Stimulated activated memory B cell treated with anti-CD40 and anti-IgM and Interleukin-4, amounts not matched to agents 10 μg/mL and 1 μg/mL and 100 μg/mL, for 72 hours (primary cell): ENCODE results near the gene THSD1.
"Not testable (repeated sequence)": the region's sequence is repeated elsewhere in the genome, so short reads cannot be mapped to it uniquely, and the experiment has no call there.

Source experiments
- ATAC-seq: fragments of 150-1000 bp; cut with Tn5 transposase; 2 replicates; pipeline ENCODE4 v1.10.0; 2021
- H3K27ac Mint-ChIP-seq: one replicate; pipeline ENCODE4 v1.8.0; 2022; ENCODE audit warnings: mild to moderate bottlenecking, mixed read lengths
- H3K27me3 Mint-ChIP-seq: one replicate; pipeline ENCODE4 v1.8.0; 2022; ENCODE audit warnings: mixed read lengths
- H3K36me3 Mint-ChIP-seq: one replicate; pipeline ENCODE4 v1.8.0; 2022; ENCODE audit warnings: mixed read lengths
- H3K4me1 Mint-ChIP-seq: one replicate; pipeline ENCODE4 v1.8.0; 2022; ENCODE audit warnings: mixed read lengths
- H3K4me3 Mint-ChIP-seq: one replicate; pipeline ENCODE4 v1.8.0; 2022; ENCODE audit warnings: mild to moderate bottlenecking, moderate library complexity, mixed read lengths
- H3K9me3 Mint-ChIP-seq: one replicate; pipeline ENCODE4 v1.8.0; 2022; ENCODE audit warnings: mixed read lengths

THSD1 gene

DNA sequence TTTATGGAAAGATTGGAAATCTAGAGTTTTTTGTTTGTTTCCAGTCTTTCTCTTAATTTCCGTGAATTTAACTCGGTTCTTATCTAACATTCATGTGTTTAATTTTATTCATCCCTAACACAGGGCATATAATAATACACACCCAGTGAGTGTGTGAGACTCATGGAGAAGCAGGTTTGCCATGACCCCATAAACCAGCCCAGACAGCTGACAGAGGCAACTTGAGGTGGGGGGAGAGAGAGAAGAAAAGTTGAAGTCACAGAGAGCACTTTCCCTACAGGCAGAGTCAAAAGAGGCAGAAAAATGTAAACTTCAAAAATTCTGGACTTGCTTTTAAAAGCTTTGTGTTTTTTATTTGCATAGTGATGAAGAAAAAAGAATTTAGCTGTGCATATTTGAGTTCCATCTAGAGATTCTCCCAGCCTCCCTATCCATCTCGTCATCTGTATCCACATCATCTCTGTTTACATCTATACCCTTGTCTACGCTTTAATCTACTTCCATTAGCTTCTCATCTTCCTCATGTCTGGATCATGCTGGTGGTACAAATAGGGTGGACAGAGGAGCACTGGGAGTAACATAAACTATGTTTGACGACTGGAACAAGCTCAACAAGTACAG lies 60.2 kb downstream of the THSD1 start:
- no peaks in the 10 kb centered on the region for H3K9me3 Mint-ChIP-seq

DNA sequence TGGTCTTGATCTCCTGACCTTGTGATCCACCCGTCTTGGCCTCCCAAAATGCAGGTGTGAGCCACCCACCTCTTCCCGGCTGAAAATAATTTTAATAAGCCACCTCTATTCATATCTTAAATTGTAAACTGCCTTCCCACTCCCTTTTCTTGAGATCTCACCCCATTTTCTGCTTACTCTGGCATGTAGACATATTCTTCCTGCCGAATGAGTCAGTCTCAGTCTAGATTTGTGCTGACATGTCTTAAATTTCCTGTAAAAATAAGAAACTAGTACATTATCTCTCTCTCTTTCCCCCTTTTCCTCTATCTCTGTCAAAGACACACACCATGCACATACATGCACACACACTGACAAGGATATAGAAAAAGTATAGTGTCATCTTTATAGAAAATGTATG lies 60.9 kb downstream of the THSD1 start:
- H3K9me3 Mint-ChIP-seq, result no peaks in the 10 kb centered on the region
- peaks cover 21% of the 10 kb centered on the region for H3K27me3 Mint-ChIP-seq
- H3K4me1 Mint-ChIP-seq, result no peaks in the 10 kb centered on the region
- no peak overlapping the region for H3K27ac Mint-ChIP-seq
- H3K4me3 Mint-ChIP-seq, result no peak overlapping the region
- no peaks in the 10 kb centered on the region for H3K36me3 Mint-ChIP-seq
- ATAC-seq, result no peak

More for the DNA sequence above, 60.2 kb downstream of the THSD1 start:
- no peak overlapping the region for H3K4me3 Mint-ChIP-seq
- ATAC-seq, result no peak
- H3K27ac Mint-ChIP-seq, result no peak overlapping the region
- H3K4me1 Mint-ChIP-seq, result no peaks in the 10 kb centered on the region
- H3K27me3 Mint-ChIP-seq, result peaks cover 24% of the 10 kb centered on the region
- H3K36me3 Mint-ChIP-seq, result no peaks in the 10 kb centered on the region

DNA sequence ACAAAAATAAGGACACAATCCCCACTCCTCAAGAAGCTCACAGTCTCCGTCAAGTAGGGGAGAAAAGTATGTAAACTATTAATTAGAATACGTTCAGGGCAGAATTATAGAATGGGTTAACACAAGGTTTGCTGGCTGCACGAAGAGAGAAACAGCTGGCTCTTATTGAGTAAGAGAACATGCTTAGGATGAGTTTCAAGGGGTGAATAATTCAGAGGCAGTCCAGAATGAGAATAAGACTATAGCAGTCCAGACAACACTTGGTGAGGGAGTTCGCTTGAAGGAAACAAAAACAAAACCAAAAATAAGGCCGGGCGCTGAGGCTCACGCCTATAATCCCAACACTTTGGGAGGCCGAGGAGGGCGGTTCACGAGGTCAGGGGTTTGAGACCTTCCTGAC lies 61.9 kb downstream of the THSD1 start:
- no peak for ATAC-seq
- peaks cover 15% of the 10 kb centered on the region for H3K27me3 Mint-ChIP-seq
- no peak overlapping the region for H3K27ac Mint-ChIP-seq
- no peaks in the 10 kb centered on the region for H3K9me3 Mint-ChIP-seq
- no peaks in the 10 kb centered on the region for H3K36me3 Mint-ChIP-seq
- no peak overlapping the region for H3K4me3 Mint-ChIP-seq
- no peaks in the 10 kb centered on the region for H3K4me1 Mint-ChIP-seq

DNA sequence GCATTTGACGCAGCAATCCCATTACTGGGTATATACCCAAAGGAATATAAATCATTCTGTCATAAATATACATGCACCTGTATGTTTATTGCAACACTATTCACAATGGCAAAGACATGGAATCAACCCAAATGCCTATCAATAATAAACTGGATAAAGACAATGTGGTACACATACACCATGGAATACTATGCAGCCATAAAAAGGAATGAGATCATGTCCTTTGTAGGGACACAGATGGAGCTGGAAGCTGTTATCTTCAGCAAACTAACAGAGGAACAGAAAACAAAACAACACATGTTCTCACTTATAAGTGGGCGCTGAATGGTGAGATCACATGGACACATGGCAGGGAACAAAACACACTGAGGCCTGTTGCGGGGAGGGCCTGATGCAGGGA lies 63.8 kb downstream of the THSD1 start:
- not testable (repeated sequence) for H3K9me3 Mint-ChIP-seq, H3K27ac Mint-ChIP-seq, ATAC-seq, H3K4me1 Mint-ChIP-seq, H3K36me3 Mint-ChIP-seq, H3K4me3 Mint-ChIP-seq
- H3K27me3 Mint-ChIP-seq, result peaks cover 15% of the 10 kb centered on the region

DNA sequence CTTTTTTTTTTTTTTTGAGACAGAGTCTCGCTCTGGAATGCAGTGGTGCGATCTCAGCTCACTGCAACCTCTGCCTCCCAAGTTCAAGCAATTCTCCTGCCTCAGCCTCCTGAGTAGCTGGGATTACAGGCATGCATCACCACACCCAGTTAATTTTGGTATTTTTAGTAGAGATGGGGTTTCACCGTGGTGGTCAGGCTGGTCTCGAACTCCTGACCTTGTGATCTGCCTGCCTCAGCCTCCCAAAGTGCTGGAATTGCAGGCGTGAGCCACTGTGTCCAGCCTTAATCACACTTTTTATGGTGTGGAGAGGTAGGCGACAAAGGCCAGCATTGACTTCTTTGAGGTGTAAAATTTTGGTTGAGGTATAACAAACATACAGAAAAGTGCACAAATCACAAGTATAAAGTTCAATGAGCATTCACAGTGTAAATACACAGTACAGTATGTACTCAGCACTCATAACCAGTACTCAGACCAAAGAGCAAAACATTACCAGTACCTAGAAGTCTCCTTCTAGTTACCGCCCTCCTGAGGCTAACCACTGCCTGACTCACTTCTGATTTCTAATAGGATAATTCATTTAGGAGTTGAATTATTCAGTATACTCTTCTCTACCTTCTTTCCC lies 68.0 kb downstream of the THSD1 start:
- H3K9me3 Mint-ChIP-seq, H3K27me3 Mint-ChIP-seq, ATAC-seq, H3K27ac Mint-ChIP-seq, H3K36me3 Mint-ChIP-seq, H3K4me1 Mint-ChIP-seq, H3K4me3 Mint-ChIP-seq: not testable (repeated sequence)

DNA sequence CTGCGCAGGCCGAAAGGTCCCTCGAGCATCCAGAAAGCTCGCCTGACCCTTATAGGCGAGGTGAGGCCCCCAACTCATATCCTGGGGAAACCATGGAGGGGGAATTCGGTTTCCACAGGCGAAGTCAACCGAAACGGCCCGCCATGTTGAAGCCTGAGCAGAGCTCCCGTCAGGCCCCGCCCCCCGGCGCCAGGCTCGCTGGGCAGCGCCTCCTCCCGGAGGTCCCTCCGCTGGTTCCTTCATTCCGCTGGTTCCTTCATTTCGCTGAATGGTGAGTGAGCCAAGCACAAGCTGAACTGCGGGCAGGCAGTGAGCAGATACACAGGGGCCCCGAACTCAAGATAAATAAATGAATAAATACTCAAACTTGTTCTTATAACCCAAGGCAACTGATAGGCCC lies 71.9 kb downstream of the THSD1 start:
- H3K4me3 Mint-ChIP-seq, ATAC-seq, H3K27ac Mint-ChIP-seq, H3K9me3 Mint-ChIP-seq, H3K36me3 Mint-ChIP-seq, H3K27me3 Mint-ChIP-seq, H3K4me1 Mint-ChIP-seq: not testable (repeated sequence)

DNA sequence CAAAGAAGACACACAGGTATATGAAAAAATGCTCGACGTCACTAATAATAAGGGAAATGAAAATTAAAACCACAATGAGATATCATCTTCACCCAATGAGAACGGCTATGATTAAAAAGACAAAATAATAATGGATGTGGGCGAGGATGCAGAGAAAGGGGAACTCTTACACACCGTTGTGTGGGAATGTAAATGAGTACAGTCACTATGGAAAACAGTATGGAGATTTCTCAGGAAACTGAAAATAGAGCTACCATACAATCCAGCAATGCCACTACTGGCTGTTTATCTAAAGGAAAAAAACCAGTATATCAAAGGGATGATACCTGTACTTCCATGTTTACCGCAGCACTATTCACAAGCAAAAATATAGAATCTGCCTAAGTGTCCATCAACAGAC lies 74.1 kb downstream of the THSD1 start:
- H3K27ac Mint-ChIP-seq, H3K36me3 Mint-ChIP-seq, ATAC-seq, H3K27me3 Mint-ChIP-seq, H3K4me3 Mint-ChIP-seq, H3K9me3 Mint-ChIP-seq, H3K4me1 Mint-ChIP-seq: not testable (repeated sequence)
